Fibroblast of lung (primary cell): ENCODE data around the gene COL9A2. TPM values are rescaled to one million over a fixed set of nuclear protein-coding genes. Genes with fewer than 3 reads are reported as not detected.

Experiments used
- DNase-seq, 2 donors: peaks; one replicate each; pipeline versions ENCODE4 v3.0.0 to v3.0.0-alpha.2; 2010; ENCODE audit warnings: low read depth in 2 of 2
- H2AFZ ChIP-seq: 2 replicates; pipeline ENCODE4 v1.5.1; 2012; ENCODE audit warnings: low read length, control low read depth, inconsistent platforms
- H3K27ac ChIP-seq: 2 replicates; pipeline ENCODE4 v1.5.1; 2011; ENCODE audit warnings: low read length, control low read depth; ENCODE audit not compliant: insufficient read depth
- H3K27me3 ChIP-seq: 2 replicates; pipeline ENCODE4 v1.5.1; 2011; ENCODE audit warnings: mild to moderate bottlenecking, low read length; ENCODE audit not compliant: control insufficient read depth, insufficient read depth
- H3K36me3 ChIP-seq: 2 replicates; pipeline ENCODE4 v1.5.1; 2011; ENCODE audit warnings: low read length; ENCODE audit not compliant: control insufficient read depth, insufficient read depth
- H3K4me1 ChIP-seq: 2 replicates; pipeline ENCODE4 v1.5.1; 2011; ENCODE audit warnings: low read length; ENCODE audit not compliant: control insufficient read depth, insufficient read depth; ENCODE audit errors: extremely low read depth
- H3K4me2 ChIP-seq: 2 replicates; pipeline ENCODE4 v1.5.1; 2011; ENCODE audit warnings: low read length, control low read depth; ENCODE audit not compliant: insufficient read depth; ENCODE audit errors: extremely low read depth
- H3K4me3 ChIP-seq, 4 experiments: fragments of 200-600 bp in 1 of 4; sonication (generic) in 1 of 4; replicated peaks in 1 of 4; 2 replicates each; pipeline ENCODE4 v1.5.1; 2011 to 2016; ENCODE audit warnings: low read length in 4 of 4, low read depth in 3 of 4, mild to moderate bottlenecking in 3 of 4, control low read depth in 2 of 4, inconsistent platforms in 1 of 4, mixed read lengths in 1 of 4; ENCODE audit not compliant: insufficient read depth in 1 of 4; ENCODE audit errors: control extremely low read depth in 1 of 4
- H3K79me2 ChIP-seq: 2 replicates; pipeline ENCODE4 v1.5.1; 2012; ENCODE audit warnings: mild to moderate bottlenecking, low read length, inconsistent platforms; ENCODE audit not compliant: control insufficient read depth, insufficient read depth
- H3K9ac ChIP-seq: 2 replicates; pipeline ENCODE4 v1.5.1; 2011; ENCODE audit warnings: mild to moderate bottlenecking, low read length, control low read depth; ENCODE audit not compliant: insufficient read depth
- H3K9me3 ChIP-seq: 2 replicates; pipeline ENCODE4 v1.5.1; 2012; ENCODE audit warnings: low read depth, low read length; ENCODE audit not compliant: control insufficient read depth, insufficient read depth
- H4K20me1 ChIP-seq: 2 replicates; pipeline ENCODE4 v1.5.1; 2011; ENCODE audit warnings: low read length; ENCODE audit not compliant: control insufficient read depth, insufficient read depth; ENCODE audit errors: extremely low read depth
- EZH2 ChIP-seq: IDR thresholded peaks from 2 replicates; pipeline ENCODE4 v1.5.1; 2012; ENCODE audit warnings: low read length, control low read depth, mild to moderate bottlenecking; ENCODE audit errors: missing control alignments
- polyA plus RNA-seq, 2 donors: library from polyadenylated mRNA; depleted of rRNA in 1 of 2; stranded (reverse) in 1 of 2; unstranded in 1 of 2; fragments of >200 nt; gene quantifications; 2 replicates each; pipeline ENCODE4 v1.2.1, GENCODE V29; 2011 to 2012; ENCODE audit warnings: missing spikeins in 1 of 2
- total RNA-seq: library from RNA; depleted of rRNA; stranded (reverse); fragments of >200 nt; gene quantifications from 2 replicates; pipeline ENCODE4 v1.2.1, GENCODE V29; 2014
- TF ChIP-seq, protein P1 (sequence below), 2 donors: IDR thresholded peaks in 1 of 2; conservative IDR thresholded peaks in 1 of 2; 1 replicate in 1 of 2; 2 replicates in 1 of 2; pipeline ENCODE4 v1.5.1; 2011 to 2012; ENCODE audit warnings: low read length in 2 of 2, control low read depth in 1 of 2, inconsistent platforms in 1 of 2, low read depth in 1 of 2, mild to moderate bottlenecking in 1 of 2

Gene COL9A2
- total and polyA plus RNA-seq, 2 donors (not counting 1 experiment from before 2014, with no cell fraction given) = 1.3 to 2.8 TPM

DNA sequence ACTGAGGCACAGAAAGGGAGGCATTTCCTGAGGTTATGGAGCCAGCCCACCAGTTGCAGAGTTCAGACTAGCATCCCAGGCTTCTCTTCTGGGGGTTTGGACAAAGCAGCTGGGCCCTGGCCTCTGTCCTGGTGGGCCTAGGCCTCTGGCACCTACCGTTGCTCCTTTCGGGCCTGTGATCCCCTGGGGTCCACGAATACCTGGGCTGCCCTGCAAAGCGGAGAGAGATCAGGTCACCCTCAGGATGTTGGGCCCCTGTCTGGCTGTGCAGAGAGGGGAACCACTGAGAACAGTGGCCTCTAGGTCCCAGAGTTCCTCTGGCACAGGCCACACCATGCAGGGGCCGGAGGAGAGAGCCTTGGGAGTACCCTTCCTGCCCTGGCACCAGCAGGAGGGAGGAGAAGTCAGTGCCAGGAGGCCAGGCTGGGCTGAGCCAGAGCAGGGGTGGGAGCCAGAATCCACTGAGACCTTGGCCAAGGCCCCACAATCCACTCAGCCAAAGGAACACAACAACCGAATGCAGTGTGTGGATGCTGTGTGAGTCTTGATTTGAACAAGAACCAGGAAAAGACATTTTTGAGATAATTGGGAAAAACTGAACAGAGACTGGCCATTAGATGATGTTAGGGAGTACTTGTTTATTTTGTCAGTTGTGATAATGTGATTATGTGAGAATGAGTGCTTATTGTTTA lies 8.9 kb downstream of the COL9A2 start:
- H4K20me1 ChIP-seq = no peaks in the 10 kb centered on the region
- no peaks in the 10 kb centered on the region for H3K27me3 ChIP-seq
- no peak overlapping the region for H2AFZ ChIP-seq
- no peak for DNase-seq
- no peak overlapping the region for H3K9ac ChIP-seq
- no peak overlapping the region for H3K27ac ChIP-seq
- no peaks in the 10 kb centered on the region for H3K36me3 ChIP-seq
- no peak overlapping the region for H3K4me2 ChIP-seq
- no peaks in the 10 kb centered on the region for H3K4me1 ChIP-seq
- H3K79me2 ChIP-seq = no peaks in the 10 kb centered on the region
- H3K9me3 ChIP-seq = no peaks in the 10 kb centered on the region
- TF ChIP-seq, protein P1, sequence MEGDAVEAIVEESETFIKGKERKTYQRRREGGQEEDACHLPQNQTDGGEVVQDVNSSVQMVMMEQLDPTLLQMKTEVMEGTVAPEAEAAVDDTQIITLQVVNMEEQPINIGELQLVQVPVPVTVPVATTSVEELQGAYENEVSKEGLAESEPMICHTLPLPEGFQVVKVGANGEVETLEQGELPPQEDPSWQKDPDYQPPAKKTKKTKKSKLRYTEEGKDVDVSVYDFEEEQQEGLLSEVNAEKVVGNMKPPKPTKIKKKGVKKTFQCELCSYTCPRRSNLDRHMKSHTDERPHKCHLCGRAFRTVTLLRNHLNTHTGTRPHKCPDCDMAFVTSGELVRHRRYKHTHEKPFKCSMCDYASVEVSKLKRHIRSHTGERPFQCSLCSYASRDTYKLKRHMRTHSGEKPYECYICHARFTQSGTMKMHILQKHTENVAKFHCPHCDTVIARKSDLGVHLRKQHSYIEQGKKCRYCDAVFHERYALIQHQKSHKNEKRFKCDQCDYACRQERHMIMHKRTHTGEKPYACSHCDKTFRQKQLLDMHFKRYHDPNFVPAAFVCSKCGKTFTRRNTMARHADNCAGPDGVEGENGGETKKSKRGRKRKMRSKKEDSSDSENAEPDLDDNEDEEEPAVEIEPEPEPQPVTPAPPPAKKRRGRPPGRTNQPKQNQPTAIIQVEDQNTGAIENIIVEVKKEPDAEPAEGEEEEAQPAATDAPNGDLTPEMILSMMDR (conservative IDR thresholded peaks at IDR 0.05 in 1 of 2, IDR thresholded peaks at IDR 0.05 in 1 of 2; ENCODE audit: low read depth in 1 of 2, low read length in 2 of 2) = no peak
- TF ChIP-seq EZH2 = no peak
- H3K4me3 ChIP-seq = no peak overlapping the region

DNA sequence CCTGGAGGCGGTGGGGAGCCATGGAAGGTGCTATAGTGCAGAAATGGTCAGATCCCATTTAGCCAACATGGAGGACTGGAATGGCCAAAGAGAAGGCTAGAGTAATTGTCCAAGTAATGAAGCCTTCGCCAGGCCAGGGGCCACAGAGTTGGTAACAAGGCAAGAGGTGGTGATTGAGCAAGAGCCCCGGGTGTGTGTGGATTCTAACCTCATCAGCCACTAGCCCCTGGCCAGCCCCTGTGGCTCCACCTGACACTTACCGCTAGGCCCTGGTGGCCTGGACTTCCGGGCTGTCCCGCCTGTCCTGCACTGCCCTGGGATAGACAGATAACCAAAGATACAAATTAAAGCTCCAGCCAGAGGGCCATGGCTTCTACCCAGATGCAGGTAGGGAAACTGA lies 9.9 kb downstream of the COL9A2 start:
- Histone ChIP-seq H3K36me3 (no peaks in the 10 kb centered on the region), H3K79me2 (no peaks in the 10 kb centered on the region), H4K20me1 (no peaks in the 10 kb centered on the region), H3K9me3 (no peaks in the 10 kb centered on the region), H3K27me3 (no peaks in the 10 kb centered on the region), H3K4me2 (no peak overlapping the region), H3K4me3 (no peak overlapping the region), H3K27ac (no peak overlapping the region), H2AFZ (no peak overlapping the region), H3K9ac (no peak overlapping the region), H3K4me1 (no peaks in the 10 kb centered on the region)
- no peak for DNase-seq
- no peak for TF ChIP-seq EZH2
- TF ChIP-seq, protein P1 (conservative IDR thresholded peaks at IDR 0.05 in 1 of 2, IDR thresholded peaks at IDR 0.05 in 1 of 2; ENCODE audit: low read depth in 1 of 2, low read length in 2 of 2) = no peak

DNA sequence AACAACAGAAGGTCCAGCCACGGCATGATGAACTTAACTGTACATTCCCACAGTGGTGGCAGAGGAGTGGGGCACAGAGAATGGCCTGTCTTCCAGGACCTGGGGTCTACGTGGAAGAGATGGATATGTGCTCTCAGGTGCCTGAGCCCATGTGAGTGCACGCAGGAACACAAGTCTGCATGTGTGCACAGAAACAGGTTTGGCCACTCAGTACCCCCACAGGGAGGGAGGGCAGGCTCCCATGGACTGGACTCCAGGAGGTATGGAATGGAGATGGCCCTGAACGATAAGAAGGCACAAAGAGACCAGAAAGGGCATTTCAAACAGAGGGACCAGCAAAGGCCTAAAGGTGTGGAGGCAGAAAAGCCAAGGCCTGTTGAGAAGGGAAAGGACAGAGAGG lies 10.8 kb downstream of the COL9A2 start:
- H3K4me2 ChIP-seq = no peak overlapping the region
- H3K4me1 ChIP-seq = no peaks in the 10 kb centered on the region
- no peak overlapping the region for H2AFZ ChIP-seq
- H3K4me3 ChIP-seq = no peak overlapping the region
- H3K27ac ChIP-seq = no peak overlapping the region
- H3K27me3 ChIP-seq = no peaks in the 10 kb centered on the region
- H3K9ac ChIP-seq = no peak overlapping the region
- no peaks in the 10 kb centered on the region for H3K9me3 ChIP-seq
- no peaks in the 10 kb centered on the region for H3K79me2 ChIP-seq
- no peak for TF ChIP-seq EZH2
- TF ChIP-seq, protein P1 (conservative IDR thresholded peaks at IDR 0.05 in 1 of 2, IDR thresholded peaks at IDR 0.05 in 1 of 2; ENCODE audit: low read depth in 1 of 2, low read length in 2 of 2) = no peak
- H3K36me3 ChIP-seq = no peaks in the 10 kb centered on the region
- no peak for DNase-seq
- H4K20me1 ChIP-seq = no peaks in the 10 kb centered on the region
